ENCODE results near the gene TGM6.

DNA sequence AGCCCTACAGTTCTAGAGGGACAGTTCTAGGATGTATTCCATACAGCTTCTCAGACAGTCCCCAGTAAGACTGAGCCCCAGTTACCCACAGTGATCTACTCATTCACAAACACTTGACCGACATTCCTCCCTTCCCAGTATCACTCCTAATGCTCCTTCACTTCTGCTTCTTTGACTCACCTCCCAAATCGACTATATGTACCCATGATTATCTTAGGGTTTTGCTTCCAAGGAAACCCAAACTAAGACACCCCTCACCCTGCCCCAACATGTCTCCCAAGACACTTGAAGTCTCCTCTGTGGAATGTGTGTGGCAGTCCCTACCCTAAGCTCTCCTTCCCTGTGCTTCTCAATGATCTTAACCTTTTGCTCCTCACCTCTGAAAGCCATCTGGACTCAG lies 23.6 kb upstream of the TGM6 start:
- TF ChIP-seq, protein P1, sequence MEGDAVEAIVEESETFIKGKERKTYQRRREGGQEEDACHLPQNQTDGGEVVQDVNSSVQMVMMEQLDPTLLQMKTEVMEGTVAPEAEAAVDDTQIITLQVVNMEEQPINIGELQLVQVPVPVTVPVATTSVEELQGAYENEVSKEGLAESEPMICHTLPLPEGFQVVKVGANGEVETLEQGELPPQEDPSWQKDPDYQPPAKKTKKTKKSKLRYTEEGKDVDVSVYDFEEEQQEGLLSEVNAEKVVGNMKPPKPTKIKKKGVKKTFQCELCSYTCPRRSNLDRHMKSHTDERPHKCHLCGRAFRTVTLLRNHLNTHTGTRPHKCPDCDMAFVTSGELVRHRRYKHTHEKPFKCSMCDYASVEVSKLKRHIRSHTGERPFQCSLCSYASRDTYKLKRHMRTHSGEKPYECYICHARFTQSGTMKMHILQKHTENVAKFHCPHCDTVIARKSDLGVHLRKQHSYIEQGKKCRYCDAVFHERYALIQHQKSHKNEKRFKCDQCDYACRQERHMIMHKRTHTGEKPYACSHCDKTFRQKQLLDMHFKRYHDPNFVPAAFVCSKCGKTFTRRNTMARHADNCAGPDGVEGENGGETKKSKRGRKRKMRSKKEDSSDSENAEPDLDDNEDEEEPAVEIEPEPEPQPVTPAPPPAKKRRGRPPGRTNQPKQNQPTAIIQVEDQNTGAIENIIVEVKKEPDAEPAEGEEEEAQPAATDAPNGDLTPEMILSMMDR (IDR thresholded peaks at IDR 0.05): no peak
- TF ChIP-seq POLR2A (IDR thresholded peaks at IDR 0.05): no peak
